CD4-positive, alpha-beta memory T cell (primary cell): ENCODE measurements around the gene MRPS6. TPM values are rescaled to one million over a fixed set of nuclear protein-coding genes. Genes with fewer than 3 reads are reported as not detected.

Experiments used
- CTCF ChIA-PET: fragments of 350-600 bp; sonication (Branson Sonifier 250); formaldehyde crosslinking; loops from one replicate; lab custom pipeline; 2021; ENCODE audit warnings: inconsistent platforms; ENCODE audit not compliant: partially characterized antibody; lab: Charles Lee
- POLR2A ChIA-PET: fragments of 350-600 bp; sonication (Branson Sonifier 250); formaldehyde crosslinking; loops from one replicate; lab custom pipeline; 2021; ENCODE audit not compliant: partially characterized antibody; lab: Charles Lee
- DNase-seq, 5 donors: peaks; one replicate each; pipeline versions ENCODE4 v3.0.0 to v3.0.0-alpha.2; 2020 to 2022; ENCODE audit warnings: mixed read lengths in 1 of 5
- H3K27ac ChIP-seq: one replicate; pipeline ENCODE4 v1.7.0; 2013; ENCODE audit warnings: low read depth, low read length
- H3K27me3 ChIP-seq: 2 replicates; pipeline ENCODE4 v1.7.0; 2013; ENCODE audit warnings: mild to moderate bottlenecking, low read length, moderate library complexity; ENCODE audit not compliant: insufficient read depth
- H3K36me3 ChIP-seq: 2 replicates; pipeline ENCODE4 v1.7.0; 2013; ENCODE audit warnings: mild to moderate bottlenecking, low read length, moderate library complexity; ENCODE audit not compliant: insufficient read depth
- H3K4me1 ChIP-seq: 2 replicates; pipeline ENCODE4 v1.7.0; 2013; ENCODE audit warnings: mild to moderate bottlenecking, low read length, moderate library complexity; ENCODE audit not compliant: insufficient read depth
- H3K4me3 ChIP-seq, 2 donors: one replicate each; pipeline ENCODE4 v1.7.0; 2013; ENCODE audit warnings: low read length in 2 of 2, mild to moderate bottlenecking in 1 of 2
- H3K9me3 ChIP-seq, 2 donors: one replicate each; pipeline ENCODE4 v1.7.0; 2013; ENCODE audit warnings: low read length in 2 of 2, control low read depth in 1 of 2; ENCODE audit not compliant: control insufficient read depth in 1 of 2
- H3K27ac Mint-ChIP-seq, 7 donors: one replicate each; pipeline ENCODE4 v1.8.0; 2020 to 2021; ENCODE audit warnings: mixed read lengths in 7 of 7, mild to moderate bottlenecking in 6 of 7, inconsistent platforms in 3 of 7, moderate library complexity in 3 of 7
- H3K27me3 Mint-ChIP-seq, 2 donors: one replicate each; pipeline ENCODE4 v1.8.0; 2020 to 2021; ENCODE audit warnings: mixed read lengths in 2 of 2
- H3K36me3 Mint-ChIP-seq, 2 donors: one replicate each; pipeline ENCODE4 v1.8.0; 2020 to 2021; ENCODE audit warnings: mixed read lengths in 2 of 2, inconsistent platforms in 1 of 2, mild to moderate bottlenecking in 1 of 2
- H3K4me1 Mint-ChIP-seq, 4 donors: one replicate each; pipeline ENCODE4 v1.8.0; 2020 to 2021; ENCODE audit warnings: mixed read lengths in 4 of 4, mild to moderate bottlenecking in 1 of 4
- H3K4me3 Mint-ChIP-seq, 8 donors: one replicate each; pipeline ENCODE4 v1.8.0; 2020 to 2021; ENCODE audit warnings: mixed read lengths in 8 of 8, mild to moderate bottlenecking in 7 of 8, moderate library complexity in 6 of 8, inconsistent platforms in 3 of 8
- H3K9me3 Mint-ChIP-seq, 8 donors: one replicate each; pipeline ENCODE4 v1.8.0; 2020 to 2021; ENCODE audit warnings: mixed read lengths in 8 of 8, mild to moderate bottlenecking in 5 of 8, inconsistent platforms in 3 of 8, moderate library complexity in 1 of 8
- intact Hi-C: fragments of 100-400 bp; cut with micrococcal nuclease; formaldehyde crosslinking; loops from one replicate; pipeline ENCODE4 v1.15.1; 2023
- polyA plus RNA-seq, 2 donors: library from polyadenylated mRNA; unstranded; fragments of 300-500 nt; fragmentation: Illumina TruSeq; gene quantifications; one replicate each; pipeline ENCODE4 v1.2.3, GENCODE V29; 2021
- total RNA-seq, 2 experiments: library from RNA; stranded (reverse); gene quantifications; one replicate each; pipeline ENCODE4 v1.2.3, GENCODE V29; 2021

Gene MRPS6
- total and polyA plus RNA-seq, 4 experiments from 2014 or later = 76.9 to 160 (median 108) TPM

DNA sequence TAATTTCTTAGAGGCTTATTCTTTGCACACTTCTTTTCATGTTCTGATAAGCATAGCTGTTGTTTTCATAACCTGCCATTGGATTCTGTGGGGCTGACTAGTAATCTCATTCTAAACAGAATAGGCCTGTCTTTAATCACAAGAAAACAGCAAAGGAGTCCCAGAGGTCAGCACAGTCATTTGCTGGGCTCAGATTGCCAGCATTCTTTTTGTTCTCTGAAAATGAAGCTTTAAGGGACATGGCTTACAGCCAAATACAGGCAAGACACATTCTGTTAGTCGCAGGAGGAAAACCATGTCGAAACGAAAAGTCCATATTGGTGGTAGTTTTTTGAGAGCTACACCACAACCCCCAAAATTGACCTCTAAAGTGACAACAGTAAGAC, 75.0 kb downstream of the MRPS6 start:
- Mint-ChIP-seq H3K4me3 (no peak overlapping the region), H3K4me1 (peaks cover 0 to 4% (median under 1%) of the 10 kb centered on the region in 4 donors), H3K9me3 (peaks cover 0 to 5% (median 0%) of the 10 kb centered on the region in 8 donors), H3K27ac (no peak overlapping the region), H3K36me3 (peaks cover 30 to 48% of the 10 kb centered on the region in 2 donors), H3K27me3 (no peaks in the 10 kb centered on the region)
- peaks cover 6% of the 10 kb centered on the region for H3K36me3 ChIP-seq
- ChIA-PET POLR2A (no interaction called here), CTCF (no interaction called here)
- no peaks in the 10 kb centered on the region for H3K27me3 ChIP-seq
- intact Hi-C loops = no loop called here
- H3K27ac ChIP-seq = no peak overlapping the region
- no peak overlapping the region for H3K4me3 ChIP-seq
- H3K4me1 ChIP-seq = no peaks in the 10 kb centered on the region
- DNase-seq = no peak
- H3K9me3 ChIP-seq = no peaks in the 10 kb centered on the region

GRCh38 chr21:34148826-34149558, 75.6 kb downstream of the MRPS6 start:
- Mint-ChIP-seq H3K4me3 (no peak overlapping the region), H3K4me1 (peaks cover 0 to 4% (median under 1%) of the 10 kb centered on the region in 4 donors), H3K36me3 (peaks cover 25 to 42% of the 10 kb centered on the region in 2 donors), H3K27ac (no peak overlapping the region), H3K27me3 (no peaks in the 10 kb centered on the region), H3K9me3 (peaks cover 0 to 5% (median 0%) of the 10 kb centered on the region in 8 donors)
- intact Hi-C loops = no loop called here
- Histone ChIP-seq H3K9me3 (no peaks in the 10 kb centered on the region), H3K27ac (no peak overlapping the region), H3K27me3 (no peaks in the 10 kb centered on the region), H3K4me3 (no peak overlapping the region), H3K4me1 (no peaks in the 10 kb centered on the region), H3K36me3 (no peaks in the 10 kb centered on the region)
- ChIA-PET POLR2A (no interaction called here), CTCF (no interaction called here)
- no peak for DNase-seq

DNA sequence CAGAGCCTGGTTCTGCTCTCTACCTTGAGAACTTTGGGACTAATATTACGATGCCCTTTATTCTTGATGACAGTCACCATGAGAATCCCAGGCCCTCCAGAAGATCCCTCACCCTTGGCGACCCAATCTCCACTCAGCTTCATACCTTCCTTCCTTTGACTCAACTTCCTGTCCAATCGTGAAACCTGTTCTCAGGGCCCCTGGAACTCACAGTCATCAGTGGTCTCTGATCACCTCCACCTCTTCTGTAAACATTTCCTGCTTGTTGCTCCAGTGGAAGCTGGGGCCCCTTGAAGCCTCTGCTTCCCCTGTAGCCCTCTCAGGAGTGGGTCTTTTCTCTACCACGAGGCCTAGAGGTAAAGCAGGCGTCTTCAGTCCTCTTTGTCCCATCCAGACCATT, 79.1 kb downstream of the MRPS6 start:
- ChIA-PET POLR2A (no interaction called here), CTCF (interaction anchor here (0.7 to 1.3 kb wide), 2 partner anchors 23 to 228 kb away, joined by 3 read pairs; no protein-coding TSS in a partner anchor)
- Mint-ChIP-seq H3K27ac (peak overlapping the region in 1 of 7 donors; percentile 18), H3K27me3 (no peaks in the 10 kb centered on the region), H3K9me3 (peaks cover 0 to 8% (median 0%) of the 10 kb centered on the region in 8 donors), H3K4me1 (peaks cover 0 to 1% (median under 1%) of the 10 kb centered on the region in 4 donors), H3K4me3 (peak overlapping the region in 2 of 8 donors; percentile 11 to 49), H3K36me3 (peaks cover 13 to 17% of the 10 kb centered on the region in 2 donors)
- Histone ChIP-seq H3K4me1 (no peaks in the 10 kb centered on the region), H3K36me3 (no peaks in the 10 kb centered on the region), H3K9me3 (no peaks in the 10 kb centered on the region), H3K4me3 (no peak overlapping the region), H3K27me3 (no peaks in the 10 kb centered on the region), H3K27ac (no peak overlapping the region)
- DNase-seq = no peak
- intact Hi-C loops = no loop called here

- intact Hi-C loops = no loop called here
- Histone ChIP-seq H3K4me3 (no peak overlapping the region), H3K27me3 (no peaks in the 10 kb centered on the region), H3K9me3 (no peaks in the 10 kb centered on the region), H3K4me1 (no peaks in the 10 kb centered on the region), H3K36me3 (no peaks in the 10 kb centered on the region), H3K27ac (no peak overlapping the region)
- ChIA-PET CTCF (interaction anchor here (1.1 kb wide), 1 partner anchor 25 kb away, joined by 4 read pairs; no protein-coding TSS in a partner anchor), POLR2A (no interaction called here)
- Mint-ChIP-seq H3K36me3 (peaks cover 15 to 18% of the 10 kb centered on the region in 2 donors), H3K4me3 (no peak overlapping the region), H3K4me1 (peaks cover 0 to 2% (median 0%) of the 10 kb centered on the region in 4 donors), H3K27me3 (no peaks in the 10 kb centered on the region), H3K9me3 (peaks cover 0 to 17% (median 8%) of the 10 kb centered on the region in 8 donors), H3K27ac (no peak overlapping the region)
- DNase-seq = no peak
Measured at GRCh38 chr21:34154878-34155277, 81.5 kb downstream of the MRPS6 start.

DNA sequence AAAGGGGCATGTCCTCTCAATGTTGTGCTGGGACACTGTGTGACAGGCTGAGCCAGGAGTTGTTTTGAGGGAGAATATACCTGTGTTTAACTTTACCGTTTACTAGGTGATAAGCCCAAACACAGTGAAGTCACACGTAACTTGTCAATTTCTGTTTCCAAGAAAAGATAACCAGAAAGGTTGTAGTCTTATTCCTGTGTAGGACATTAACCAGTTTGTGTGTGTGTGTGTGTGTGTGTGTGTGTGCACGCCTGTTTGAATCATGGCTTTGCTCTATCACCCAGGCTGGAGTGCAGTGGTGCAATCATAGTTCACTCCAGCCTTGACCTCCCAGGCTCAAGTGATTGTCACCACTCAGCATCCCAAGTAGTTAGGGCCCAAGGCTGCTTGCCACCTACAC, 83.6 kb downstream of the MRPS6 start:
- H3K27me3 Mint-ChIP-seq = no peaks in the 10 kb centered on the region
- POLR2A ChIA-PET = no interaction called here
- peaks cover 0 to 30% (median 17%) of the 10 kb centered on the region in 8 donors for H3K9me3 Mint-ChIP-seq
- H3K27ac ChIP-seq = no peak overlapping the region
- H3K27ac Mint-ChIP-seq = peak overlapping the region in 2 of 7 donors; percentile 25 to 36
- H3K4me3 Mint-ChIP-seq = no peak overlapping the region
- no peaks in the 10 kb centered on the region for H3K27me3 ChIP-seq
- H3K4me1 ChIP-seq = no peaks in the 10 kb centered on the region
- intact Hi-C loops = no loop called here
- no peaks in the 10 kb centered on the region for H3K36me3 ChIP-seq
- no peaks in the 10 kb centered on the region for H3K9me3 ChIP-seq
- CTCF ChIA-PET = interaction anchor here (0.7 kb wide), 1 partner anchor 9 kb away, joined by 3 read pairs; no protein-coding TSS in a partner anchor
- H3K36me3 Mint-ChIP-seq = peaks cover 14 to 21% of the 10 kb centered on the region in 2 donors
- no peak overlapping the region for H3K4me3 ChIP-seq
- H3K4me1 Mint-ChIP-seq = peaks cover 0 to 2% (median 0%) of the 10 kb centered on the region in 4 donors
- DNase-seq = no peak

- POLR2A ChIA-PET = no interaction called here
Measured at GRCh38 chr21:34157521-34157920, 84.1 kb downstream of the MRPS6 start.

More at GRCh38 chr21:34157521-34157920, 84.1 kb downstream of the MRPS6 start:
- intact Hi-C loops = no loop called here
- H3K36me3 Mint-ChIP-seq = peaks cover 14 to 27% of the 10 kb centered on the region in 2 donors
- H3K4me3 Mint-ChIP-seq = no peak overlapping the region
- no peak for DNase-seq
- Histone ChIP-seq H3K36me3 (no peaks in the 10 kb centered on the region), H3K27me3 (no peaks in the 10 kb centered on the region), H3K27ac (no peak overlapping the region), H3K4me1 (no peaks in the 10 kb centered on the region), H3K9me3 (no peaks in the 10 kb centered on the region), H3K4me3 (no peak overlapping the region)
- peaks cover 2 to 36% (median 23%) of the 10 kb centered on the region in 8 donors for H3K9me3 Mint-ChIP-seq
- CTCF ChIA-PET = interaction anchor here (0.7 kb wide), 1 partner anchor 8 kb away, joined by 3 read pairs; no protein-coding TSS in a partner anchor
- no peaks in the 10 kb centered on the region for H3K27me3 Mint-ChIP-seq
- H3K4me1 Mint-ChIP-seq = peaks cover 0 to 2% (median 0%) of the 10 kb centered on the region in 4 donors
- H3K27ac Mint-ChIP-seq = no peak overlapping the region
